Heart left ventricle (tissue), 16 donors: ENCODE data around the gene CROCC. TPM values are rescaled to one million over a fixed set of nuclear protein-coding genes. Genes with fewer than 3 reads are reported as not detected.

Experiments used
- ATAC-seq, 4 donors: fragments of 200-7000 bp; cut with Tn5 transposase; one replicate each; pipeline ENCODE4 v1.9.1; 2020 to 2022; ENCODE audit warnings: moderate library complexity in 4 of 4, mild to moderate bottlenecking in 3 of 4, moderate number of reproducible peaks in 1 of 4
- DNase-seq, 5 donors: peaks; one replicate each; pipeline ENCODE4 v3.0.0-alpha.2; 2020
- H3K27ac ChIP-seq, 12 donors: fragments of 200-600 bp; sonication (generic) in 4 of 12; one replicate each; pipeline versions ENCODE4 v1.5.0 to v1.8.0; 2016 to 2022; ENCODE audit warnings: mild to moderate bottlenecking in 2 of 12
- H3K27me3 ChIP-seq, 9 donors: fragments of 200-600 bp; sonication (generic) in 2 of 9; one replicate each; pipeline versions ENCODE4 v1.5.1 to v1.8.0; 2016 to 2022; ENCODE audit warnings: mild to moderate bottlenecking in 3 of 9
- H3K36me3 ChIP-seq, 9 donors: fragments of 200-600 bp; sonication (generic) in 2 of 9; one replicate each; pipeline versions ENCODE4 v1.5.0 to v1.8.0; 2018 to 2022; ENCODE audit warnings: mild to moderate bottlenecking in 2 of 9
- H3K4me1 ChIP-seq, 12 donors: fragments of 200-600 bp; sonication (generic) in 4 of 12; one replicate each; pipeline versions ENCODE4 v1.5.0 to v1.8.0; 2016 to 2022; ENCODE audit warnings: mild to moderate bottlenecking in 3 of 12
- H3K4me3 ChIP-seq, 12 donors: fragments of 200-600 bp; sonication (generic) in 4 of 12; one replicate each; pipeline versions ENCODE4 v1.5.0 to v1.8.0; 2017 to 2022; ENCODE audit warnings: mild to moderate bottlenecking in 9 of 12, moderate library complexity in 4 of 12
- H3K9me3 ChIP-seq, 12 donors: fragments of 200-600 bp; sonication (generic) in 4 of 12; one replicate each; pipeline versions ENCODE4 v1.5.0 to v1.8.0; 2016 to 2022; ENCODE audit warnings: mild to moderate bottlenecking in 1 of 12
- CTCF ChIP-seq, 12 donors: fragments of 200-600 bp; sonication (generic) in 4 of 12; IDR thresholded peaks; one replicate each; pipeline versions ENCODE4 v1.5.0 to v1.8.0; 2018 to 2022; ENCODE audit warnings: antibody characterized with exemption in 12 of 12, mild to moderate bottlenecking in 5 of 12
- POLR2A ChIP-seq, 2 donors: fragments of 450-650 bp; IDR thresholded peaks; one replicate each; pipeline ENCODE4 v1.6.1; 2017; ENCODE audit warnings: antibody characterized with exemption in 2 of 2, mild to moderate bottlenecking in 2 of 2, moderate library complexity in 2 of 2
- WGBS, 4 donors: extraction: QIAGEN DNeasy Blood & Tissue Kit in 2 of 4; methylation state at CpG; one replicate each; pipeline versions ENCODE4 v1.1.5 to v1.1.7; 2013 to 2018; 5-methylcytosine and 5-hydroxymethylcytosine counted together
- intact Hi-C, 10 donors: fragments of 100-400 bp; cut with DNase I; formaldehyde crosslinking; loops; one replicate each; pipeline versions ENCODE4 v1.11.1 to v1.14.2; 2022
- polyA plus RNA-seq, 2 donors: library from polyadenylated mRNA; stranded (reverse); fragments of 200-250 nt; gene quantifications; one replicate each; pipeline ENCODE4 v1.2.3, GENCODE V29; 2013
- total RNA-seq, 9 donors: library from RNA; depleted of rRNA in 2 of 9; stranded (reverse); fragments of >200 nt in 2 of 9; fragmentation: NEBNext Ultra II Directional in 3 of 9; extraction: Animal tissue kit (Norgen Biotek cat#: 25700) in 3 of 9; gene quantifications; one replicate each; pipeline versions ENCODE4 v1.1.0 to v1.2.4, GENCODE V29; 2016 to 2023
- donor health status: ischemic (EF 13 %, LVEDD 7.1; RV severe dilation, severe dysfunction).
- donor health status: healthy with polysubstance abuse.
- donor health status: DM: no; HTN: yes; CAD: no.
- donor health status: DM: no; HTN: no; CAD: no.
- donor health status: ischemic (EF 25% LVEDD 6.9; RV normal size, moderate dysfunction).
- donor health status: ischemic (EF 25% LVEDD 5.7; RV mildly dilated, moderate dysfunction).
- donor health status: healthy.
- donor health status: DM: yes; HTN: yes; CAD: no.
- donor health status: ischemic (EF 35%, LVEDD 5.7; RV mildly dilated, moderate dysfunction).
- donor health status: nonischemic (EF 11% LVEDD 7.7; RV severe dilation, severe dysfunction).
- donor health status: DM: yes; HTN: yes; CAD: no.
- donor health status: PGD.
- donor health status: ischemic (EF 29% LVEDD 5.4; RV normal size, mild dysfunction).
- donor health status: nonischemic (EF 23%, LVEDD 6.1; RV moderate dilation, normal function).

CROCC gene
- total and polyA plus RNA-seq, 11 donors: 3.9 to 17.0 (median 7.6) TPM

- no peak for ATAC-seq
These were observed 71.8 kb downstream of the CROCC start for GRCh38 chr1:16993521-16994038.

GRCh38 chr1:16996845-16997244 lies 75.1 kb downstream of the CROCC start:
- intact Hi-C loops: no loop called here
- no peaks in the 10 kb centered on the region for H3K9me3 ChIP-seq
- no peaks in the 10 kb centered on the region for H3K27me3 ChIP-seq
- TF ChIP-seq POLR2A (IDR thresholded peaks at IDR 0.05) (no peak), CTCF (IDR thresholded peaks at IDR 0.05) (no peak)
- DNase-seq (no peak), ATAC-seq (no peak)
- no peaks in the 10 kb centered on the region for H3K4me1 ChIP-seq
- H3K27ac ChIP-seq: no peak overlapping the region
- H3K4me3 ChIP-seq: no peak overlapping the region
- H3K36me3 ChIP-seq: peaks cover 0 to 89% (median 49%) of the 10 kb centered on the region in 9 donors
- WGBS, 4 donors: 93 to 97% (median 96%) methylated on average over 8 to 14 of the region's 14 CpGs

More at GRCh38 chr1:16993521-16994038, 71.8 kb downstream of the CROCC start:
- H3K4me1 ChIP-seq: no peaks in the 10 kb centered on the region
- intact Hi-C loops: no loop called here
- no peak for DNase-seq
- 91 to 93% (median 92%) methylated on average over 13 to 15 of the region's 15 CpGs for WGBS, 4 donors
- no peaks in the 10 kb centered on the region for H3K27me3 ChIP-seq
- no peaks in the 10 kb centered on the region for H3K9me3 ChIP-seq
- H3K4me3 ChIP-seq: no peak overlapping the region
- no peak for TF ChIP-seq CTCF (IDR thresholded peaks at IDR 0.05)
- no peak for TF ChIP-seq POLR2A (IDR thresholded peaks at IDR 0.05)
- H3K36me3 ChIP-seq: peaks cover 0 to 88% (median 46%) of the 10 kb centered on the region in 9 donors
- H3K27ac ChIP-seq: no peak overlapping the region

- H3K4me3 ChIP-seq: no peak overlapping the region
- H3K36me3 ChIP-seq: peaks cover 0 to 91% (median 60%) of the 10 kb centered on the region in 9 donors
- no peaks in the 10 kb centered on the region for H3K9me3 ChIP-seq
- intact Hi-C loops: no loop called here
- no peaks in the 10 kb centered on the region for H3K4me1 ChIP-seq
- H3K27me3 ChIP-seq: no peaks in the 10 kb centered on the region
- DNase-seq (no peak), ATAC-seq (no peak)
- TF ChIP-seq POLR2A (IDR thresholded peaks at IDR 0.05): no peak
- TF ChIP-seq CTCF (IDR thresholded peaks at IDR 0.05): no peak
- no peak overlapping the region for H3K27ac ChIP-seq
- 77 to 80% (median 77%) methylated on average over 10 of the region's 10 CpGs for WGBS, 4 donors
These were observed 76.9 kb downstream of the CROCC start for GRCh38 chr1:16998589-16998988.

- Histone ChIP-seq H3K27ac (no peak overlapping the region), H3K4me1 (no peaks in the 10 kb centered on the region), H3K36me3 (peaks cover 0 to 99% (median 72%) of the 10 kb centered on the region in 9 donors), H3K27me3 (no peaks in the 10 kb centered on the region), H3K4me3 (no peak overlapping the region), H3K9me3 (no peaks in the 10 kb centered on the region)
- no peak for ATAC-seq
- WGBS, 4 donors: 86 to 93% (median 91%) methylated on average over 7 to 8 of the region's 8 CpGs
- DNase-seq: no peak
- intact Hi-C loops: no loop called here
- TF ChIP-seq CTCF (IDR thresholded peaks at IDR 0.05) (no peak), POLR2A (IDR thresholded peaks at IDR 0.05) (no peak)
These were observed 78.1 kb downstream of the CROCC start for GRCh38 chr1:16999863-17000262.
